BE2C (cell line): ENCODE results near the gene UQCRQ.

Experiments
- DNase-seq: peaks from one replicate; pipeline ENCODE4 v3.0.0-alpha.2; 2020
- H3K27me3 ChIP-seq: fragments of 250-450 bp; sonication (Bioruptor Pico); 2 replicates; pipeline ENCODE4 v1.5.1; 2020; ENCODE audit warnings: mild to moderate bottlenecking
- H3K36me3 ChIP-seq: fragments of 250-450 bp; sonication (Bioruptor Pico); 2 replicates; pipeline ENCODE4 v1.5.1; 2020; ENCODE audit warnings: mild to moderate bottlenecking
- H3K4me1 ChIP-seq: fragments of 250-450 bp; sonication (Bioruptor Pico); 2 replicates; pipeline ENCODE4 v1.5.1; 2020
- H3K4me3 ChIP-seq: 2 replicates; pipeline ENCODE4 v1.5.1; 2011; ENCODE audit warnings: low read depth, low read length
- H3K9me3 ChIP-seq: fragments of 250-450 bp; sonication (Bioruptor Pico); 2 replicates; pipeline ENCODE4 v1.5.1; 2020
- CTCF ChIP-seq: IDR thresholded peaks from 2 replicates; pipeline ENCODE4 v1.5.1; 2012; ENCODE audit warnings: mild to moderate bottlenecking, low read depth, low read length

Gene UQCRQ

GRCh38 chr5:132901730-132902129 lies 35.3 kb downstream of the UQCRQ start:
- DNase-seq = no peak
- Histone ChIP-seq H3K36me3 (peaks cover 12% of the 10 kb centered on the region), H3K27me3 (no peaks in the 10 kb centered on the region), H3K4me1 (no peaks in the 10 kb centered on the region), H3K4me3 (no peak overlapping the region), H3K9me3 (no peaks in the 10 kb centered on the region)
- TF ChIP-seq CTCF = no peak; the same call in 1 of the 2 replicates

- no peak for TF ChIP-seq CTCF
- Histone ChIP-seq H3K36me3 (peaks cover 8% of the 10 kb centered on the region), H3K4me3 (no peak overlapping the region), H3K4me1 (no peaks in the 10 kb centered on the region), H3K27me3 (no peaks in the 10 kb centered on the region), H3K9me3 (no peaks in the 10 kb centered on the region)
- DNase-seq = no peak
Measured at GRCh38 chr5:132905938-132906337, 39.5 kb downstream of the UQCRQ start.

- no peaks in the 10 kb centered on the region for H3K4me1 ChIP-seq
- peaks cover 9% of the 10 kb centered on the region for H3K36me3 ChIP-seq
- TF ChIP-seq CTCF = no peak
- H3K4me3 ChIP-seq = no peak overlapping the region
- H3K9me3 ChIP-seq = no peaks in the 10 kb centered on the region
- DNase-seq = no peak
- no peaks in the 10 kb centered on the region for H3K27me3 ChIP-seq
Measured at GRCh38 chr5:132907161-132907560, 40.7 kb downstream of the UQCRQ start.

GRCh38 chr5:132909702-132910101 lies 43.3 kb downstream of the UQCRQ start:
- Histone ChIP-seq H3K4me3 (no peak overlapping the region), H3K36me3 (peaks cover 19% of the 10 kb centered on the region), H3K4me1 (no peaks in the 10 kb centered on the region), H3K9me3 (no peaks in the 10 kb centered on the region), H3K27me3 (no peaks in the 10 kb centered on the region)
- TF ChIP-seq CTCF = no peak
- no peak for DNase-seq

GRCh38 chr5:132915681-132916080 lies 49.2 kb downstream of the UQCRQ start:
- no peaks in the 10 kb centered on the region for H3K4me1 ChIP-seq
- DNase-seq = no peak
- no peak overlapping the region for H3K4me3 ChIP-seq
- H3K27me3 ChIP-seq = no peaks in the 10 kb centered on the region
- H3K9me3 ChIP-seq = no peaks in the 10 kb centered on the region
- no peak for TF ChIP-seq CTCF
- peaks cover 13% of the 10 kb centered on the region for H3K36me3 ChIP-seq

- Histone ChIP-seq H3K9me3 (no peaks in the 10 kb centered on the region), H3K4me1 (no peaks in the 10 kb centered on the region), H3K4me3 (no peak overlapping the region), H3K27me3 (no peaks in the 10 kb centered on the region), H3K36me3 (peaks cover 13% of the 10 kb centered on the region)
- no peak for TF ChIP-seq CTCF
- no peak for DNase-seq
Measured at GRCh38 chr5:132916086-132916485, 49.6 kb downstream of the UQCRQ start.
